ENCODE data around the gene NUDCD3.

The NUDCD3 gene

DNA sequence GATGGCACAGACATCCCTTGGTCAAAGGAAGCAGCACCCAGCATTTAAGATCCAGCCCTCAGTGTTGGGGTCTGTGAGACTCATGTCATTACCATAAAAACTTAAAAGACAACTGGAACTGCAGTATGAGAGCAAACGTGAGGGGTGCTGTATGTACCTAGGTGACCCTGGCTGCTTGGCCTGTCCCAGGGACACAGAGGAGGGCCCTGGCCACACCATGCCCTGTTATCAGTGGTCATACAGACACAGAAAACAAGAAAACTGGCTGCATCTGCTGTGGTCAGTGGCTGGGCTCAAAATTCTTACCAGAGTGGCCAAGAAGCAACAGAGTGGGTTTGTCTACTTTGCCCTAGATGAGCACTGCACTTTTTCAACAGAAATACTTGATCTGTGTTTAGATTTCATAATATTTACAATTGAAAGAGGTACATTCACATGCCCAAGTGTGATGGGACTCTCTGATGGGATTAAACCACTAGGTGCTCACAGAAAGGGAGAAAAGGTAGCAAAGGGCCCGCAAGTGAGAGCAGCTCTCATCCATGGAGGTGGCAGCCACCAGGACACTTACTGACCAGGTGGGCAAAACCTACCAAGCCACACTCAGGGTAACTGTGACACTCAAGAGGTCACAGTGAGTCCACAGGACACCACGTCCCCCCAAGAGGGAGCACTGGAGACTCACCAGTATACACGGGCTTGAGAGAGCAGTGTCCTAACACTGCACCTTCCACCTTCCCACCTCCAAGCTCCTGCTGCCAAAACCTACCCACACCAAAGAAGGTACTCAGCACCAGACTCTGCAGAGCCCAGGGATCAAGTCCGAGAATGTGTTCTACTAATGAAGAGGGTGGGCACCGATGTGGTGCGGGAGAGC, 97.0 kb downstream of the NUDCD3 start:
- peak in 10 of 42 donors; percentile 0 to 40 (median 10) for DNase-seq
- intact Hi-C loops (cut with DNase I): no loop called here

- intact Hi-C loops (cut with DNase I): no loop called here
- DNase-seq: peak in 6 of 42 donors; percentile 4 to 30 (median 8)
These were observed 97.8 kb downstream of the NUDCD3 start for GRCh38 chr7:44392618-44393010.

GRCh38 chr7:44391746-44392617, 98.5 kb downstream of the NUDCD3 start:
- peak in 13 of 42 donors; percentile 2 to 32 (median 8) for DNase-seq
- intact Hi-C loops (cut with DNase I): no loop called here

DNA sequence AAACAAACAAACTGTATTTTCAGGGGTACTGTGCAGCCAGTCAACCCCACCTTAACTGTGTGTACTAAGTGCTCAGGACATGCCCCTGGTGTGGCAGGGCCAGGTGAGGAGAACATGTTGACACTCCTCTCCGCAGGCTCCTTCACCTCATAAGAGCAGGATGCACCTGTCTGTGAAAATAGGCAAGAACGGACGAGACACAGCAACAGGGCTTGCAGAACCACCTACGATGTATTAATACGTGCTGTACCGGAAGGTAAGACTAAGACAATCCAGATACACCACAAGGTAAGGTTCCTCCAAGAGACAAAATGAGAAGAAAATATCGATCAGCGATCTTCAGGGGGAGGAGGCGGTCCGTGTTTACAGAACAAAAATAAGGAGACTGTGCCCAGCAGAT, 99.3 kb downstream of the NUDCD3 start:
- peak in 14 of 42 donors; percentile 1 to 40 (median 16) for DNase-seq
- intact Hi-C loops (cut with DNase I): no loop called here

DNA sequence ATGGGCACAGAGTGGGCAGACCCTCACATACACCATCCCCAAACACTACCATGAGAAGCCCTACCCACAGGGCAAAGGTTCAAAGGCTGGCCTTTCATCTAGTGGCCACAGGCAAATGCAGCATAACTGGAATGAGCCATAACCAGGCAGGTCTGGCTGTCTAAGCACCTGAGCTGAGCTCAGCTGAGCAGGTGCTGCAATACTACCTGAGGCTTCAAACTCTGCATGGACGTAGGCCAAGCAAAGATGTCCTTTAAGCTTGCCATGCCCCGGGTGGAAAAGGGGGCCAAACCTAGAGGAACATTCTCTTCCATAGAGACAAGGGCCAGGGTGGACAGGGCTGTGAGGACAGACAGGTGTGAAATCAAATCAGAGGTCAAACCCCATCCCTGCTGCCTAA, 99.8 kb downstream of the NUDCD3 start:
- DNase-seq: peak in 10 of 42 donors; percentile 1 to 39 (median 8)
- intact Hi-C loops (cut with DNase I): no loop called here

- intact Hi-C loops (cut with DNase I): no loop called here
- peak in 17 of 42 donors; percentile 5 to 69 (median 43) for DNase-seq
These were observed 102.1 kb downstream of the NUDCD3 start for GRCh38 chr7:44388089-44388970.

DNA sequence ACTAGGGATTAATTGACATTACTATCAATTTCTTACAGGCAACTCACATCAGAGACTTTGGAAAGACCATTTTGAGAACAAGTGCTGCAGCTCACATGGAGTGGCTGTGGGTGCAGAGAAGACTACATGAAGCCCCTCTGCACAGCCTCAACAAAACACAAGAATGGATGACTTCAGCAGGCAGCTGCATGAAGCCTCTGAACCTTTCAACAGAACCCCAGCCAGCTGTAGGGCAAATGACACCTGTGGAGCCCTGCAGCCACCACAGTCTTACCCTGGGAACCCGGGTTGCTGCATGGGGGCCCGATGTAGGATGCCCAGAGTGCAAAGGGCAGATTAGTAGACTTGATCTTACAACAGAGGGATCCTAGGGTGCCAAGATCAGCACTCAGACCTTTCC, 103.1 kb downstream of the NUDCD3 start:
- DNase-seq: peak in 7 of 42 donors; percentile 1 to 29 (median 6)
- intact Hi-C loops (cut with DNase I): no loop called here

DNA sequence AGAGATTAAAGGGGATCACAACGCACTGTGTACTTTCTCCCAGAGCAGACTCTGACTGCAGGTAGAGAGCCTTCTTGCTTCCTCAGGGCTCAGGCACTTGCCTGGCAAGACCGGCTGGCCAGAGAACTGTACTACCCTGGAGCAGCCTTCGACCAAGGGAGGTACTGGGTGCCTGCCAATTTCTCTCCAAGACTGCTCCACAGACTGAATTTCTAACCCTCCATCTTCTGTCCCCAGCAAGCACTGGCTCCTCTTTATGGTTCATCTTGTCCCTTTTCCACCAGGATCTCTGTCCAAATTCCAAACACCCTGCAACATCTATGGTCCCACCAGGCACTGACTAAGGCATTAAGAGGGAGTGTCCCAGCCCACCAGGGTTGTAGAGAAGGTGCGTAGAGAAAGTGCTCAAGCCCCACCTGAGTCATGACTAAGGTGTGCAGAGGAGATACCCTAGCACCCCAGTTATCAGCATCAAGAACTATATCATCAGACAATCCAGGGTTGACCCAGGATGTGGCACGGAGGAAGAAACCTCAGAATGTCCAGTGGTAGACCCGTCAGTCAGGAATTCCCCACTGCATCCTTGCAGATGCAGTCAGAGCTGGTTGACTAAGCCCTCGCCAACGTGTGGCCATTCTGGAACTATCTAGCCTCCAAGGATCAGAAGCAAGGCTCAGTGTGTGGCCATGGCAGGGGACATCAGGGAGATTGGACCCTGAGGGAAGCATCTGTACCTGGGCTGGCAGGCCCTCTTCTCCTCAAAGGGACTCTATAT, 104.1 kb downstream of the NUDCD3 start:
- peak in 12 of 42 donors; percentile 16 to 69 (median 50) for DNase-seq
- intact Hi-C loops (cut with DNase I): no loop called here

DNA sequence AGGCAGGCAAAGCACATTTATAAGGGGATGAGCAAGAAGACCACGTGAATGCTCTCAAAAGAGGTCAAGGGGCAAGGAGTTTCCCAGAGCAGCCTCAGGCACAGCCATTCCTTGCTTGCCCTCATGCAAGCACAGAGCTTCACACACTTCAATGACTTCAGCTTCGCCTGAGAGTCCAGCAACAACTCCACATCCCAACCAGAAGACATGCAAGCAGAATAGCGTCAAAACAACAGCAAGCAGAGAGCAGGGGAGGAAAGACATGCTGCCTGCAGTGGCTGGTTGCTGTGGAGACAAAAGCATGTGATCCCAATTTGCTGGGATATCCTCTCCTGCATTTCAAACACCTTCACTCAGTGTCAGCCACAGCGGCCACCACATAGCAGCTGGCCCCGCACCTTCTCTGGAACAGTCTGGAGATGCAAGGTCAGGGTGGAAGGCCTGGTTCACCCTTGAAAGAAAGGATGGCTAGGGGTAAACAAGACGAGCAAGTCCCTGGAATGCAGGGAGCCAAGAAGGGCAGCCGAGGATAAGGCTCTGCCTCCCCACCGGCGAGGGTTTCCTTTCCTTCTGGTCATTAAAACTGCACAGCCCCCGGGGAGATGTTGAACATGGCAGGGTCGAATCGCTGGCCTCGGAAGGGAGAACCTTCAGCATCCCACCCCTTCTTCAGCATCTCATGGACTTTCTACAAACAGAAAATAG, 104.9 kb downstream of the NUDCD3 start:
- intact Hi-C loops (cut with DNase I): no loop called here
- peak in 27 of 42 donors; percentile 29 to 75 (median 56) for DNase-seq

DNA sequence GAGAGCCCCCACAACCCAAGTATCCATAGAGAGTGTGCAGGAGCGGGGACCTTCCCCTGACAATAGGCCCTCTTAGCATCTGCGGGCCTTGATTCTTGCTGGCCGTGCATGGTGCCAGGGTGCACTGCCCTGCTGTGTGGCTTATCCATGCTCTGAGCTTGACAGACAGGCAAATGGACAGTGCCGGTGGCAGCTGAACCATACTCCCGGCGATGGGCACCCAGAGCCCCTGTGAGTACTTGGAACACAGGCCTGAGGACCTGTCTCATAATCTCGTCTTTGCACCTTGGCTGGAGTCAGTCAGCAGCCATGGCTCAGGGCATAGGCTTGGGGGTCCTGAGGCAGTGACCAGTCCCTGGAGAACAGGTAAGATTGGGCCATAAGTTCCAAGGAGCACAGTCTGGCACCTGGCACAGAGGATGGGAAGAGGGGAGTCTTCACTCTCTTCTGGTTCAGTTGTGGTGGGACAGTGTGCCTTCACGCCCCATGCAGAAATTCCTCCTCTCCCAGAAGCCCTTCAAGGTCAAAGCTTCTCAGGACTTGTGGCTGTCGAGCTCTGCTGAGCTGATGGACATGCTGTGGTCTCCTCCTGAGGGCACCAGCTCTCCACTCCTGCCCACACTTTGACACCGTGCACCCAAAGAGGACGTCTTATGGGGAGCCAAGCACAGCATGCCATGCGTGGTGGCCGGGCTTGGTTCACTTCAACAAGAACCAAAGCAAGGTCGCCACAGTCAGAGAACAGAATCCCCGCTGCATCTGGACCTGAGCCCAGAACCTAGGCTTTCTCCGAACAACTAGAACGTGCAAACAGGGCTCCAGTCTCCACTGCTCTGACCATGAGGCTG, 105.6 kb downstream of the NUDCD3 start:
- DNase-seq: peak in 11 of 42 donors; percentile 11 to 55 (median 23)
- intact Hi-C loops (cut with DNase I): no loop called here

DNA sequence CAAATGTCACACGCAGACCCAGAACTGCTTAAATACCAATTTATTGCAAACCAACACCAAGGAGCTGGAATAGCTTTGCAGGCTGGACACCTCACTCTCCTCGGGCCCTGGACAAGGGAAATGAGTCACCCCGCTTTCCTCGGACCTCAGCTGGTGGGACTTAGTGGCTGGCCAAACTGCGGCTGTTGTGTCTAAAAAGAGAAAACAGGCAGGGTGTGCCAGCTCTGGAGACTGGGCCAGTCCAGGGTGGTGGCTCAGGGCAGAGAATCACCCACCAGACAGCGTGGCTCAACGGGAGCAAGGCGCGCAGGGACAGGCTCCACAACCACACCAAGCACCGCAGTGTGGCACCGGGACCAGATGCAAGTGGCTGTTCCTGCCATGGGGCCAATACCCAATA, 106.9 kb downstream of the NUDCD3 start:
- DNase-seq: peak in 17 of 42 donors; percentile 16 to 83 (median 51)
- intact Hi-C loops (cut with DNase I): no loop called here

GRCh38 chr7:44382459-44383265, 107.8 kb downstream of the NUDCD3 start:
- intact Hi-C loops (cut with DNase I): no loop called here
- peak in 28 of 42 donors; percentile 28 to 80 (median 57) for DNase-seq

DNA sequence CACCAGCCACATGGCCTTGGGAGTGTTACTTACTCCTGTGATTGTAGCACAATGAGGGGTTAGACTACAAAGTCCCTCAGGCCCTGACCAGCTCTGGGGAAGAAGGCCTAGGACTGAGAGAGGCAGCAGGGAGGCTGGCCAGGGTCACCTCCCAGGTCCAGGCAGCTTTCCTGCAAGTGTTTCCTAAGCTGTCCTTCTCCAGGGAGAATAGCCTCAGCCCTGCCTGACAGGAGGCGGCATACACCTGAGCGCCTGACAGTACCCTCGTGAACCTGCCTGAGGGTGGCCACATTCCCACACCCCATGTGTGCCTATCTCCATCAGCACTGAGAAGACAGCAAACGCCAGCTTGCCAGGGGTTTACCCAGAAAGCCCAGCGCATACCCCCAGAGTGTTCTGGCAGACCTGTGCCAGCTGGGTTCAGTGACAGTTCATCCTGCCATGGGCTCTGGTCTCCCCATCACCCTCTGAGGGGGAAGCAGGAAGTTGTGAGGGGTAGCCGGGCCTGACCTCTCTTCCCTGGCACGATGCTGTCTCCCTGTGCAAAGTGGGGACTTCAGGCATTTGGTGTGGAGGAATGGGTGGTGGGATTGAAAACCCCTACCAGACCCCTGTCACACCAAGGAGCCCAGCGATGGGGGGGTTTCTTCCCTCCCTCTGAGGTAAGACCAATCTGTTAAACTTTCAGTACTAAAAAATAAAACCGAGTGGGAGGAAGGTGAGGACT, 108.8 kb downstream of the NUDCD3 start:
- intact Hi-C loops (cut with DNase I): no loop called here
- peak in 8 of 42 donors; percentile 9 to 41 (median 12) for DNase-seq

DNA sequence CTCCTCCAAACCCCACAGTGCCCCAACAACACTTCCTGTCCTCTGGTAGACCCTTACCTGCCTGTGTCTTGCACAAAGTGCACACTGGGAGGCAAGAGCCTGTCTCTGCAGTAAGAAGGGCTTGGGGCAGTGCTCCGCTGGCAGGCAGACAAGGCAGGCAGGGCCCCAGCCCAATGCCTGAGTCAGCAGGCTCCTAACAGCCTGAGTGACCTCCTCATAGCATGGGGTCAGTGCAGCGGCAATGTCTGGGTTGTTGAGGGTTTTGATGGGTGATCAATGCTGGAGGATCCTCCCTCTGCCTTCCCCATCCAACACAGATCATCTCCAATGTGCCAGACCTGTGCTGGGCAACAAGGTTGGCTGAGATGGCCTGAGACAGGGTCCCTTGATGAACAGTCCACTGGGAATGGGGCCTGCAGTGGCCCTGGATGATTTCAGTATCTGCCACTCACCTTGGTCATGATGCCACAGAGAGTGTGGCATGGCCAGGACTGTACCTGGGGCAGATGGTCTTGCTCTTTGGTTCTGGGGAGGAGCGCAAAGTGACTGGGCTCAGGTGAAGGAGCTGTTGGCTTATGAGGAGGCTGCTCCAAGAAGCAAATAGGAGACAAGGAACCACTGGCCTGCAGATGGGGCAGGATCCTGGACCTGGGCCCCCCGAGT, 109.5 kb downstream of the NUDCD3 start:
- intact Hi-C loops (cut with DNase I): no loop called here
- DNase-seq: peak in 7 of 42 donors; percentile 8 to 42 (median 24)
